Cerebellar cortex (tissue), 1 donor: Measurements from ENCODE around the gene CCL17.
"Not testable (repeated sequence)": the region's sequence is repeated elsewhere in the genome, so short reads cannot be mapped to it uniquely, and the experiment has no call there.

Experiments used
- DNase-seq: peaks from one replicate; pipeline ENCODE4 v3.0.0-alpha.2; 2015; ENCODE audit warnings: low spot score

The CCL17 gene

DNA sequence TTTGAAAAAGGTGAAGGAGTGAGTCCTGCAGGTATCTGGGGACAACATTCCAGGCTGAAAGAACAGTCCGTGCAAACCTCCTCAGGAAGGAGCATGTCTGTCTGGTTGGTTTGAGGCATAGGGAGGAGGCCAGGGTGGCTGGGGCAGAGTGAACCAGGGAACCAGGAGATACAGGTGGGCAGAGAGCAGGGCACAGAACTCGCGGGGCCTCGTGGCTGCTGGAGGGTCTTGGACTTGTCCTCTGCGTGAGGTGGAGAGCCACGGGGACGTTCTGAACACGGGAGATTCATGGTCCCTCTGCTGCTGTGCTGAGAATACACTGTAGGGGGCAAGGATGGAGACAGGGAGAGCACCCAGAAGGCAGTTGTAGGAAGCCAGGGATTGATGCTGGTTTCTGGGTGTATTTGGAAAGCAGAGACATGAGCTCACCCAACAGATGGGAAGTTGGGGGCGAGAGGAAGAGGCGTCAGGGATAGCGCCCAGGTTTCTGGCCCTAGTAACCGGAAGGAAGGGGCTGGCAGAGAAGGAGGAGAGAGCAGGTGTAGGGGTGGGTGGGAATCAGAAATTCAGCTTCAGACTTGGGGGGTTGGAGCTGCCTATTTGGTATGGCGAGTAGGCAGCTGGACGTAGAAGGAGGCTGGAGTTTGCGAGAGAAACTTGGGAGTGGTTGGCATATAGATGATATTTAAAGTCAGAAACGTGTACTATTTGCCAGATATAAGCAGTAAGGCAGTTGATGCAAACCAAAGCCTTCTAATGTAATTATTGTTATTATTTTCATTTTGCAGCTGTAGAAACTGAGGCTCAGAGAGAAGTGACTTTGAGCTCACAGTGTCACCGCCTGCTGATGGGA is at the start of gene CCL17:
CCL17 (plus strand) TSS at position 803 of the 853 bp plus-strand sequence. CDS start 9,166 bp downstream, outside the sequence.
- no peak for DNase-seq

DNA sequence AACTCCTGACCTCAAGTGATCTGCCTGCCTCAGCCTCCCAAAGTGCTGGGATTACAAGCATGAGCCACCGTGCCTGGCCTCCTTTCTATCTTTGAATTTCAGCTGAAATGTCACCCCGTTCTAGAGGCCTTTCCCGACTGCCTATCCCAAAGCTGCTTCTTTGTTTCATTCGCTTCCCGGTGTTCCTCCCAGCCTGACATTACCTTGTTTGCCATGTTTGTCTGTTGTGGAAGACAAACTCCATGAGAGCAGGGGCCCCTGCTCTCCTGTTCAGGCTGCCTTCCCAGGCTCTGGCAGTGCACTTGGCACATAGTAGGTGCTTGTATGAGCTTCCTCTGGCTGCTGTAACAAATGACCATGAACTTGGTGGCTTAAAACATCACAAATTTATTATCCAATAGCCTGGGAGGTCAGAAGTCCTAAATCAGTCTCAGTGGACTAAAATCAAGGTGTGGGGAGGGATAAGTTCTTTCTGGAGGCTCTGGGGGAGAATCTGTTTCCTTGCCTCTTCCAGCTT is 48.6 kb upstream of the CCL17 start:
- no peak for DNase-seq

DNA sequence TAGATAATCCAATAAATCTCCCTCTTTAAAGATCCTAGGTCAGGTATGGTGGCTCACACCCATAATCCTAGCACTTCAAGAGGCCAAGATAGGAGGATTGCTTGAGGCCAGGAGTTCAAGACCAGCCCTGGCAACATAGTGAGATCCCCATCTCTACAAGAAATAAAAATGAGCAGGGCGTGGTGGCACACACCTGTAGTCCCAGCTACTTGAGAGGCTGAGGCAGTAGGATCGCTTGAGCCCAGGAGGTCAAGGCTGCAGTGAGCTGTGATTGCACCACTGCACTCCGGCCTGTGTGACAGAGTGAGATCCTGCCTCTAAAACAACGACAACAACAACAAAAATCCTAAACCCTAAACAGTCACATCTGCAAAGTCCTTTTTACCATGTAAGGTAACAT is 48.0 kb upstream of the CCL17 start:
- DNase-seq, result no peak

DNA sequence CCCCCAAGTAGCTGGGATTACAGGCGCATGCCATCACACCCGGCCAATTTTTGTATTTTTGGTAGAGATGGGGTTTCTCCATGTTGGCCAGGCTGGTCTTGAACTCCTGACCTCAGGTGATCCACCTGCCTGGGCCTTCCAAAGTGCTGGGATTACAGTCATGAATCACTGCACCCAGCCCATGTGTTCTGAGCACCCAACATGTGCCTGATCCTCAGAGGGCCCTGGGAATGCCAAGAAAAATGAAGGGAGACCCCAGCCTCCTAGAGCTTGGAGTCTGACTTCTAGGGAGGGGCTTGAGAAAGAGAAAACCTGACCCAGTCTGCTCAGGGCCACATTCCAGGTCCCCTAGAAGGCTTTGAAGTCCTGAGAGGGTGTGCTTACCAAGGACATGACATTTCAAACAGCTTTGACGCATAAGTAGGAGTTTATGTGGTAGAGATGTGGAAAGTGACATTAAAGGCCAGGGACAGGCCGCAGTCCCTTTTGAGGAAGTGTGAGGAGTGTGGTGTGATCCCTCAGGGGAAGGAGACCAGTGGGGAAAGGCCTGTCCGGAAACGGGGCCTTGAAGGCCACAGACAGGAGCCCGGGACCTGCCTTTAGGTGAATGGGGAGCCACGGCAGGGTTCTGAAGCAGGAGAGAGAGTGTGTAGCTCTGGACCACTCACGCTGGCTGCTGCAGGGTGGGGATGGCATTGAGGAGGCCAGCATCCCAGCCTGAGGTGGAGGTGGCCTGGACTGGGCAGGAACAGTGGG is 47.1 kb upstream of the CCL17 start:
- no peak for DNase-seq

DNA sequence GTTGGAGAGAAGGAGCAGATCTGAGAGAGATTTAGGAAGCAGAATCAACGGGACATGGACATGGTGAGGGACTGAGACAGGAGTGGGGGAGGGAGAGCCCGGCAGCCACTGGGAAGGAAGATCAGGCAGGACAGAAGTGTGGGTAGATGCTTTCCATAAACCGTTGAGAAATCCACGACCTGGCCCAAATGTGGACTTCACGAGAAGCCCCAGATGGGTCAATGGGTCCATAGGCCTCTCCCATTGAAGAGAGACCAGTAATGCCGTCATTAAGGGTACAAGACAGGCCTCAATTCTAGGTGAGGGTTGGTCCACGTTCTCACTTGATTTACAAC is 46.5 kb upstream of the CCL17 start:
- DNase-seq, result no peak

DNA sequence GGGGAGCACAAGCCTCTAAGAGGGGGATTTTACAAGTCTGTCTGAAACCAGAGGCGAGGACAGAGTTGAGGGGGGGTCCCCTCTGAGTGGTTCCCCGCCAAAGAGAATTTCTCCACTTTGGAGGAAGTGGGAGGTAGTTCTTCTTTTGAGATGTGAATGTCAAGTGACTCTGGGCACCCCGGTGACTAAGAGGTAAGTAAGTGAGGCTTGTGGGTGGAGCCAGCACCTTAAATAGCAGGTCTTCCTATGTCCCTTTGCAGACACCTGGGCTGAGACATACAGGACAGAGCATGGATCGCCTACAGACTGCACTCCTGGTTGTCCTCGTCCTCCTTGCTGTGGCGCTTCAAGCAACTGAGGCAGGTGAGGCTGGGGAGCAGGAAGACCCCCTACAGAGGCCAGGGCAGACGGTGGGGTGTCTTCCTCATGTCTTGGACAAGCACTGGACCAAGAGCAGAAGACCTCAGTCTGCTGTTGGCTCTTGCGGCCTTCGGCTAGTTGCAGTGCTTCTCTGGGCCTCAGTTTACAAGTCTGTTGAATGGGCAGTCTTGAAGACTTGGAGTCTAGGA is 46.0 kb upstream of the CCL17 start, which contains the start of gene CCL22:
CCL22 (plus strand) TSS at position 257 of the 569 bp plus-strand sequence; CDS start at position 291, 34 bp downstream.
- DNase-seq, result no peak

DNA sequence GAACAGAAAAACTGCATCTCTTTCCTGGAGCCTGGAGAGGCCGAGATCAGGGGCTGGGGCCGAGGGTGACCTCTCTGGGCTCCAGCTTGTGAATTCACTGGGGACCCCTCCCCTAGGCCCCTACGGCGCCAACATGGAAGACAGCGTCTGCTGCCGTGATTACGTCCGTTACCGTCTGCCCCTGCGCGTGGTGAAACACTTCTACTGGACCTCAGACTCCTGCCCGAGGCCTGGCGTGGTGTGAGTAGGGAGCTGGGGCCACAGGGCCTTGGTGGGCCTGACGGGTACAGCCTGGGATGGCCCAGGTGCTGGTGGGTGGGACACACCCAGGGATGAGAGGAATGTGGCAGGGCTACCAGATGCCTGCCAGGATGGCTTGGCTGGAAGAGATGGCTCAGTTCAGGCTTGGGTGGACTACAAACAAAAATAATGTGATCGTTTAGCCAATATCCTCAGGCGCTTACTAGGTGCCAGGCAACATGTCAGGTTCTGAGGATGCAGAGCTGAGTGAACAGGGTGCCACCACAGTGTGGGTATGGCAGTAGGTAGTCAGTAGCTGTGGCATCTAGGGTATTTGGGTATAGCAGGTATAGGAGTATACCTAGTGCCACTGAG is 44.1 kb upstream of the CCL17 start:
- no peak for DNase-seq

DNA sequence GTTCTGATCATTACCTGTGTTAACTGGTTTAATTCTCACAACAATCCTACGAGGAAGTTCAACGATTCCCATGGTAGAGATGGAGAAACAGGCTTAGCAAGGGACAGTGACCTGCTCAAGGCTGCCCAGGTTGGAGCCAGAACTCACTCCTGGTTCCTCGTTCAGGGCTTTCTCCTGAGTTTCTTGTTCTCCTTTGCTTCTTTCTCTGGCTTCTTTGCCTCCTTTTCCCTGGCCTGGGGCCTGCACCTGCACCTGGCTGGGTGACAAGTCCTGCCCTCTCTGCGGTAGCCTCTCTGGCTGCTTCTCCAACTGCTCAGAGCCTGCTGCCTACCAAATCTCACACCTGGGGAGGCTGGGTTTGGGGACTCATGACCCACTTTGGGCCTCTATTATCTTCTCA is 43.2 kb upstream of the CCL17 start:
- DNase-seq, result no peak

DNA sequence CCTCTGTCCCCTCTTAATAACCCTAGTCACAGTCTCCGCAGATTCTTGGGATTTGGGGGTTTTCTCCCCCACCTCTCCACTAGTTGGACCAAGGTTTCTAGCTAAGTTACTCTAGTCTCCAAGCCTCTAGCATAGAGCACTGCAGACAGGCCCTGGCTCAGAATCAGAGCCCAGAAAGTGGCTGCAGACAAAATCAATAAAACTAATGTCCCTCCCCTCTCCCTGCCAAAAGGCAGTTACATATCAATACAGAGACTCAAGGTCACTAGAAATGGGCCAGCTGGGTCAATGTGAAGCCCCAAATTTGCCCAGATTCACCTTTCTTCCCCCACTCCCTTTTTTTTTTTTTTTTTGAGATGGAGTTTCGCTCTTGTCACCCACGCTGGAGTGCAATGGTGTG is 40.4 kb upstream of the CCL17 start:
- DNase-seq, result no peak

DNA sequence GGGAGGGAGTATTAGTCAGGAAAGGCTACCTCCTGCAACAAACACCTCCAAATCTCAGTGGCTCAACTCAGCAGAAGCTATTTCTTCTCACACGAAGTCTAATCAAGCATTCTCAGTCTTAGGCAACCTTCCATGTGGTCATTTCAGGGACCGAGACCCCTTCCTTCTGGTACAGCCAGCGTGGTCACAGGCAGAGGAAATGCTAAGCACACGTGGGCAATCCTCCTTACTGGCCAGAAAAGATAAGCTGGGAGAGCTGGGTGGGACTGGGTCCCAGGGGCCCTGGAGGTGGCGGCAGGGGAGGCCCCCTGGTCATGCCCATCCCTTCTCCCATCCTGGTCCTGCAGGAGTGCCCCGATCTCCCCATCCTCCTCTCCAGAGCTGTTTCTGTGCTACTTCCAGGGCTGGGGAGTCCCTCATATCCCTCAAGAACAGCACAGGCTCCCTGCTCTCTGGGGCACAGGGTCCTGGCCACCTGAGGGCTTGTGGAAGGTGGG is 38.0 kb upstream of the CCL17 start:
- DNase-seq, result no peak

DNA sequence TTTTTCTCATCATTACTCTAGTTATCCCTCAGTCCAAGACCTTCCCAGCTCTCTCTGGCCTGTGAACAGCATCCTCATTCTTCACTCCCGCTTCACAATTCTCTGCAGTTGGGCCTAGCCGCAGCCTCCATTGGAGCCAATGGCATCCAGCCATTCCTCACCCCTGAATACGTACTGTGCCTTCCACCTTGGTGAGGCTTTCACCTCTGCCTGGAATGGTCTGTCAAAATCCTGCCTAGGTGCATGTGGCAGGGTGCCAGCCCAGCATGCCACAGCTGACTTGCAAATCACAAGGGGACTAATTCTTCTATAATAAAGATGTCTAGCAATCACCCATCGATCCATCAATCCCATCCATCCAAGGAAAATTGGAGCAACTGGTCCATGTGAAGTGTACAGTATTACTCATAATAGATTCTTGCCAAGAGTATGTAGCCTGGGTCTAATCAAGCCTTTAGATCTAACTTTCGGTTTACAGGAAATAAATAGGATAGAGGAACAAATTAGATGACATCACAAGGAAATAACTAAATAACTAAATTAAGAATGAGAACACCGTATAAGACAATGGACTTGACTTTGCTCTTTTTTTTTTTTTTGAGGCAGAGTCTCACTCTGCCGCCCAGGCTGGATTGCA is 37.3 kb upstream of the CCL17 start:
- no peak for DNase-seq

DNA sequence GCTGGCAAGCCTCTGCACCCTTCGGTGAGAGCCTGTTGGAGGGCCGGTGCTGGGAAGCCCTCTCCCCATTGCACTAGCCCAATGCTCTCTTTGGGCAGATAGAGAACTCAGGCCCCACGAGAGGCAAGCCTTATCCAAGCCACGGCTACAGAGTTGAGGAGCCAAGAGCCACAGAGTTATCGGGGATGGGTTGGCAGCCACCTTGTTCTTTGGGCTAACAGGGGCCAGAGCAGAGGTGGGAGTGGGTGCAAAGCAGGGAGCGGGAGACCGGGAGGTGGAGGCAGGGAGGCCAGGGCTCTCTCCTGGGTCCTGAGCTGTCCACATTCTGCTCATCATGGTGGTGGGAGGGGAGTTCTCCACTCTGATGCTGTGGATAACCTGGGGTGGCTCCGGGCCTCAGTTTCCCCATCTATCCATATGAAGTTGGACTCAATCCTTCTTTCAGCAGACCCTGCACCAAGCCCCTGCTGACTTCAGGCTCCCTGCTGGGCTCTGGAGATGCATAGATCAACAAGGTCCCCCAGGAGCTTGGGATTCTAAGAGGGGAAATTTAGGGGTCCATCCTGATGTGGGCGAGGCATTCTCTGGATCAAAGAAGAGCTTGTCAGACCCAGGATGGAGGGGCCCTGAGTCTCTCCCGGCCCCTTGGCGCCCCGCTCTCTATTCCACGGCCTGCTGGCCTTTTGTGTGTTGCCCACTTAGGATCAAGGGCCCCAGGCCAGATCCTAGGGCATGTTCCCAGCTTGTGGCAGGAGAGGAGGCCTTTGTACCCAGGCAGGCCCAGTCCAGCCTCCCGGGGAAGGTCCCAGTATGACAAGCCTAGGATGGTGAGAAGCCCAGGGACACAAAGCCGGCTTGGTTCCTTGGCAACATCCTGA is 32.8 kb upstream of the CCL17 start:
- DNase-seq, result no peak

DNA sequence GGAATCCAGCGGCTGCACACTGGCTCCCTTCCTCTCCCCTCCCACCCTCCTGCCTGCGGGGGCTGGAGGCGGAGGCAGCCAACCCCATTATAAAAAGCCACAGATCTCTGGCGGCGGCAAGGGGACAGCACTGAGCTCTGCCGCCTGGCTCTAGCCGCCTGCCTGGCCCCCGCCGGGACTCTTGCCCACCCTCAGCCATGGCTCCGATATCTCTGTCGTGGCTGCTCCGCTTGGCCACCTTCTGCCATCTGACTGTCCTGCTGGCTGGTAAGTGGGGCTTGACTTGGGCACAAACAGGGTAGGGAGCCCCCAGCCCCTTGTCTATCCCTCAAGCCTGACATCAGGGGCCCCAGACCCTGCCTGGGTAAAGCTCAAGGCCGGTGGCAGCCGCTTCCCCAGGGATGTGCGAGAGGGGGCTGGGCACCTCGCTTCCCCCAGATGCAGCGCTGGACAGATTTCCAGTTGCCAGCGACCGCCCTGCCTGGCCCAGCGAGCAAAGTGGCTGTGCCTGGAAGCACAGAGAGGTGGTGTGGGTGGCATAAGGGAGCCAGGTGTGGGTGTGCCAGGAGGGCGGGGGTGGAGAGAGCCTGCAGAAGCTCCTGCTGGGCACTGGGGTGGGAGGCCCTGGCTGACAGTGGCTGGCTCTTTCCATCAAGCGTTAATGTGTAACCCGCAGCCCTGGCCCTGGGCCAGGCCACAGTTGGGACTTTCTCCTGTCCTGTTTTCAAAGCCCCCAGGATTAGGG is 32.0 kb upstream of the CCL17 start, which contains the start of gene CX3CL1:
CX3CL1 (plus strand) TSS at position 119 of the 745 bp plus-strand sequence; CDS start at position 198, 79 bp downstream.
- peak; percentile 16 for DNase-seq

DNA sequence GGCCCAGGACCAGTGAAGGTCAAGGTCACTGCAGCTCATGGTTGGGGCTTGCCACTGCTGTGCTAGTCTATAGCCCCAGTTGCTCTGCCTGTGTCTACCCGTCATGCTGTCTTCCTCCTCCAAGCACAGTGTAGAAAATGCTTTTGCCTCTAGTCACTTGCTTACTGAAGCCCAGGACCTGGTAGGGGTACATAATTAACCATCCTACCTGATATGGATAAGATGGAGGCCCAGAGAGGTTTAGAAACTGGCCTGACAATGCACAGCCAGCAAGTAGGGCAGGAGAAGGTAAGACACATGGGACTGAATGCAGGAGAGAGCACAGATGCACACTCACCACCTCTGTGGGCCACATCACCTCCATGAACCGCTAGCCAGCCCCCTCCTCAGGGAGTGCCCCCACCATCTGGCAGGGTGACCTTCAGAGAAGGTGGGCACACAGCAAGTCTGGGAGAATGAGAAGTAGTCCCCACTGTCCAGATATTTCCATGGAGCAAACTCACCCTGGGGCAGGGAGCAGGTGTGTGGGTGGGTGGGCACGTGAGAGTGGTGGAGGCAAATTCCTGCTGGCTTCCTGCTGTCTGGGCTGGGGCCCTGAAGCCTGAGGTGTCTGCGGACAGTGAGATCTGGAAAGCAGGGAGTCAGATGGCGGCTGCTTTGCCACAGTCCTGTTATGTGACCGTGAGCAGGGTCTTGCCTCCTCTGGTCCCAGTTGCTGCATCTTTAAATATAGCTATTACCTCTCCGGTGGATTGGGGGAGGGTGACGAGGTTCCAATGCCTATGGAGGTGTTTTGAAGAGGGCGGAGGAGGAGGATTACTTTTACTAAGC is 31.2 kb upstream of the CCL17 start:
- no peak for DNase-seq

DNA sequence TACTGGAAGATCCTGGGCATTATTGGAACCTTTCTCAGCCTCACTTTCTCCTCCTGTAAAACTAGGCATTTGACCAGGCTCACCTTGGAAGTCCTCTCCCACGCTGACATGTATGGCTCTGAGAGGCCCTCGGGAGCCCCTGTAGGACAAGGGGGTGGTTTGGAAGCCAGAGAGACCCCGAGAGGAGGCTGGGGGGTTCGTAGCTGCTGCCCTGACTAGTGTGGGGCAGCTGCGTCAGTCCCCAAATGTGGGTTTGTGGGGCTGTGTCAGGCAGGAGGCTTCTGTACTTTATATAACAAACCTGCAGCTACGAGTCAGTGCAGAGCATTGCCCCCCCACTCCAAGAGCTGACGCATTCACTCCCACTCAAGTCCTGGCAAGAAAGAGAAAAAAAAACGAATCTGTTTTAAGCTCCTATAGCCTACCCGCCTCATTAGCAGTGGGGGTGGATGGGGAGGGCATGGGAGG is 30.5 kb upstream of the CCL17 start:
- DNase-seq, result peak; percentile 17

DNA sequence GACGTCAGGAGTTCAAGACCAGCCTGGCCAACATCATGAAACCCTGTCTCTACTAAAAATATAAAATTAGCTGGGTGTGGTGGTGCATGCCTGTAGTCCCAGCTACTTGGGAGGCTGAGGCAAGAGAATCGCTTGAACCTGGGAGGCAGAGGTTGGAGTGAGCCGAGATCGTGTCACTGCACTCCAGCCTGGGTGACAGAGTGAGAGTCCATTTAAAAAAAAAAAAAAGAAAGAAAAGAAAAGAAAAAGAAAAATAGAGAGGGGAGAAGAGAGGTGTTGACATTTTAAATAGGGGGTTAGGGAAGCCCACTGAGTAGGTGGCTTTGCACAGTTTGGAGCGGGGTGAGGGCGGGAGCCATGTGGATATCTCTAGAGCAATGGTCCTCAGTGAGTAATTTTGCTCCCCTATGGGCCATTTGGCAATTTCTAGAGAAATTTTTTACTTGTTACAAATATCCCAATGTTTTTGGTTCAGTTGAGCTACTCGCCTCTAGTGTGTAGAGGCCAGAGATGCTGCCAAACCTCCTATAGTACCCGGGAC is 29.6 kb upstream of the CCL17 start:
- DNase-seq, result not testable (repeated sequence)

DNA sequence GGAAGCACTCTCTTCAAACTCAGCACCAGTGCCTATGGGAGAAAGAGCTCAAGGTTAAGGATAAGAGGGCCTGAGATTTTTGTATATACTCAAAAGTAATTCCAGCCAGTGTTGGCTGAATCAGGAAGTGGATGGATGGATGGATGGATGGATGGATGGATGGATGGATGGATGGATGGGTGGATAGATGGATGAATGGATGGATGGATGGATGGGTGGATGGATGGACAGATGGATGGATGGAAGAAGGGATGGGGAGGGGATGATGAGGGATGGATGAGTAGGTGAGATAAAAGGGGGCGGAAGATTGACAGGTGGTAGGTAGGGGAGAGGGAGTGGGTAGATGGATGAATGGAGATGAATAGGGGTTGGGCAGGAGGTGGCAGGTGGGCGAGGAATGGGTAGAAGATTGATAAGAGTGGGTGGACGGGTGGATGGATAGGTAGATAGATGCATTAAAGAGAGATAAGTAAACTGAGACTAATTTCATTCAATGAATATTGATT is 28.2 kb upstream of the CCL17 start:
- DNase-seq, result no peak
